Left lobe of liver (tissue), 2 donors: ENCODE data around the gene CETN3. TPM values are rescaled to one million over a fixed set of nuclear protein-coding genes. Genes with fewer than 3 reads are reported as not detected.

ENCODE experiments used
- ATAC-seq: fragments of 200-7000 bp; cut with Tn5 transposase; one replicate; pipeline ENCODE4 v1.9.1; 2020; ENCODE audit warnings: mild to moderate bottlenecking, moderate library complexity
- DNase-seq: peaks from one replicate; pipeline ENCODE4 v3.0.0-alpha.2; 2020; ENCODE audit warnings: low spot score
- total RNA-seq: library from RNA; stranded (reverse); gene quantifications from one replicate; pipeline ENCODE4 v1.2.1, GENCODE V29; 2021
- donor health status: DM: no; HTN: no; CAD: no; lungs with moderate emphysema.
- donor health status: DM: no; HTN: yes; CAD: no.

Gene CETN3
- 5.6 TPM for total RNA-seq

GRCh38 chr5:90409318-90410177 lies at the start of gene CETN3:
CETN3 (minus strand) TSS chr5:90409756; CDS start chr5:90409661, 95 bp downstream.
- DNase-seq (peak; percentile 96), ATAC-seq (peak; percentile 94)

GRCh38 chr5:90446961-90447360 lies 37.4 kb upstream of the CETN3 start:
- DNase-seq (no peak), ATAC-seq (no peak)

- DNase-seq (no peak), ATAC-seq (no peak)
Observed at GRCh38 chr5:90440644-90441043, 31.1 kb upstream of the CETN3 start.

GRCh38 chr5:90438100-90438499 lies 28.5 kb upstream of the CETN3 start:
- ATAC-seq (peak; percentile 87), DNase-seq (no peak)

GRCh38 chr5:90437663-90438062 lies 28.1 kb upstream of the CETN3 start:
- ATAC-seq = no peak

GRCh38 chr5:90434116-90434714 lies 24.7 kb upstream of the CETN3 start:
- DNase-seq = no peak
- ATAC-seq = peak; percentile 64

More at GRCh38 chr5:90437663-90438062, 28.1 kb upstream of the CETN3 start:
- DNase-seq = no peak

GRCh38 chr5:90424245-90424644 lies 14.7 kb upstream of the CETN3 start:
- ATAC-seq (peak; percentile 70), DNase-seq (no peak)

GRCh38 chr5:90421136-90421535 lies 11.6 kb upstream of the CETN3 start:
- DNase-seq (no peak), ATAC-seq (peak; percentile 99)

- no peak for ATAC-seq
- DNase-seq = no peak
Observed at GRCh38 chr5:90418214-90418613, 8.7 kb upstream of the CETN3 start.

- ATAC-seq (peak; percentile 2), DNase-seq (no peak)
Observed at GRCh38 chr5:90410178-90410762, 714 bp upstream of the CETN3 start.

GRCh38 chr5:90408571-90409317 lies 812 bp downstream of the CETN3 start:
- no peak for DNase-seq
- ATAC-seq = no peak

GRCh38 chr5:90406466-90406865 lies 3.1 kb downstream of the CETN3 start:
- DNase-seq (no peak), ATAC-seq (no peak)

- ATAC-seq (no peak), DNase-seq (no peak)
Observed at GRCh38 chr5:90402521-90403255, 6.9 kb downstream of the CETN3 start.

GRCh38 chr5:90399251-90399650 lies 10.3 kb downstream of the CETN3 start:
- DNase-seq (no peak), ATAC-seq (no peak)

- no peak for ATAC-seq
- DNase-seq = no peak
Observed at GRCh38 chr5:90398726-90399125, 10.8 kb downstream of the CETN3 start.

- no peak for ATAC-seq
- DNase-seq = no peak
Observed at GRCh38 chr5:90395005-90395404, 14.6 kb downstream of the CETN3 start.

GRCh38 chr5:90390928-90391327 lies 18.6 kb downstream of the CETN3 start:
- ATAC-seq = no peak
- DNase-seq = no peak

- DNase-seq (no peak), ATAC-seq (no peak)
Observed at GRCh38 chr5:90390326-90390725, 19.2 kb downstream of the CETN3 start.

GRCh38 chr5:90387508-90387907 lies 22.0 kb downstream of the CETN3 start:
- ATAC-seq = no peak
- no peak for DNase-seq

- ATAC-seq (no peak), DNase-seq (no peak)
Observed at GRCh38 chr5:90386099-90386710, 23.4 kb downstream of the CETN3 start.
